Left renal cortex interstitium (tissue), 4 donors: ENCODE data around the gene RECK. TPM values are rescaled to one million over a fixed set of nuclear protein-coding genes. Genes with fewer than 3 reads are reported as not detected.
"Not testable (repeated sequence)": the region's sequence is repeated elsewhere in the genome, so short reads cannot be mapped to it uniquely, and the experiment has no call there.

Source experiments
- DNase-seq, 4 donors: peaks; one replicate each; pipeline ENCODE4 v3.0.0-alpha.2; 2013; ENCODE audit warnings: low read depth in 4 of 4, low spot score in 2 of 4, missing footprints in 1 of 4
- polyA plus RNA-seq, 4 donors: library from polyadenylated mRNA; unstranded; fragments of 120-200 nt; gene quantifications; one replicate each; pipeline ENCODE4 v1.2.1, GENCODE V29; 2013; ENCODE audit not compliant: insufficient read length in 4 of 4

The RECK gene
- polyA plus RNA-seq, 4 donors = 27.5 to 30.9 (median 29.2) TPM

- DNase-seq = no peak
Observed at GRCh38 chr9:36053971-36054370, 17.3 kb downstream of the RECK start.

DNA sequence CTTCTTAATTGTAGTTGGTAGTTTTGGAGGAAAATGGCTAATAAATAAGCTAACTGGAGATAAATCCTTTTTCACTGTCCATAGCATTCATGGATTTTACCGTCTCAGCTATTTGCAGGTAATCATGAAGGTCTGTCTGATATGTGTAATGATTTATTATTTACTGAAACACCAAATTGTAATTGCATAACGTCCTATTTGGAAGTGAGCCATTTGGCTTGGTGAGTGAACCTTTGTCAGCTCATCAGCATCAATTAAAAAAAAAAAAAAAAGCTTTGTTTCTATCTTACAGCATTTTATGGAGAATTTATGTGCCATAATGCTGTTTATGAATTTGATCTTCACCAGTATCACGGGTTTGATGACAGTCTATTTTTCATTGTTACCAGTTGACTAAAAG, 20.2 kb downstream of the RECK start:
- DNase-seq = no peak

GRCh38 chr9:36063804-36064447, 27.2 kb downstream of the RECK start:
- DNase-seq = no peak

- DNase-seq = no peak
Observed at GRCh38 chr9:36064448-36065037, 27.8 kb downstream of the RECK start.

DNA sequence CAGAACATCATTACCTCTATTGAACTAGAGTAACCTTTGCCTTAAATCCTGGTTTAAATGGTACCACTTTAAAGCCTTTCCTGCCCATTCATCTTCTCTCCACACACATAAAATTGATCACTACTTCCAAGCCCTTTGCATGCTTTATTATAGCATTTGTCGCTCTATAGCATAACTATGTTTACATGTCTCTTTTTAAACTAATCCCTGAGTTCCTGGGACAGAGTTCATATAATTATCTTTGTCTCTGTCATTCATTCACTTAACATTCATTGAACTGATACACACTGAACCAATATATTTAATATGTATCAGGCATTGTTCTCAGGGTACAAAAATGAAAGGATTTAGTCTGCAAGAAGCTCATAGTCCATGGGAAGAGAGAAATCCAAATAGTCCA, 37.3 kb downstream of the RECK start:
- no peak for DNase-seq

DNA sequence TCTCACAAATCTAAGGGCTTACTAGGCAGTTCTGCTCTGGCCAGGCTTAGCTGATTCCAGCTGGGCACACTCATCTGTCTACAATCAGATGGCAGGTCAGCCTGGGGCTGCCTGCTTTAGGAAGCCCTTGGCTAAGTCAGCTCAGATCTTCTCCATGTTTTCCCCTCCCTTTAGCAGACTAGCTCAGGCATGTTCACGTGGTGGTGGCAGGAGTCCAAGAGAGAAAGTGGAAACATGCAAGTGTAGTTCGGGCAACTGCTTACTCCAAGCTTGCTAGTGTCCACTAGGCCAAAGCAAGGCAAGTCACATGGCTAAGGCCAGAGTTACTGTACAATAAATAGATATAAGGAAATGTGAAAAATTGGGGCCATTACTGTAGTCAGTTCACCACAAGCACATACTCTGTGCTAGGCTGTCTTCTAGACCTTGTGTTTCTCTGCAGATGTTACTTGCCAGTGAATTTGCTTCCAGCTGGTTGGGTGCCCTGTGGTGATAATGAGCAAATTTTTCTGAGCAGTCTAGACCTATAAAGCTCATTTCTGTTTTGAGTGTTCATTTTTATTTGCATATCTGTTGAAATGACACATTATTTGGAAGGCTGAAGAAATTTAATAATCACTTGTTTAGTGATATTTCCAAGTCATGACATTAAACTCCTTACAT, 38.3 kb downstream of the RECK start:
- peak in 2 of 4 donors; percentile 36 to 62 for DNase-seq

- DNase-seq = no peak
Observed at GRCh38 chr9:36078051-36078450, 41.3 kb downstream of the RECK start.

DNA sequence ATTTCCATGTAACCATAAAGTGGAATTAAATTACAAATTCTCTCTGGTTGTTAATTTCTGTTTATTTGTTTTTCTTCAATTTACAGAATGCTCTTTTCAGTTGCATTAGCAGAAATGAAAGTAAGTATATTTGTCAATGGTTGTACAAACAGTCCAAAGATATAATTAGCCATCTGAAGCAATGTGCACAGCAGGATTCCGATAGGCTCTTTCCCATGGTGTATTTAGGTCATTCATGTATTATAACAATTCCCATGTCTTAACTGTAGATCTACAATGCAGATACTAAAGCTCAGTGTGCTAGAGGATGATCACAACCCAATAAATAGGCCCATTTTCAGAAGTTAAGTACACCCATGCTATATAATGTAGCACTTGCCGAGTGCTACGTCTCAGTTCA, 43.8 kb downstream of the RECK start:
- DNase-seq = no peak

DNA sequence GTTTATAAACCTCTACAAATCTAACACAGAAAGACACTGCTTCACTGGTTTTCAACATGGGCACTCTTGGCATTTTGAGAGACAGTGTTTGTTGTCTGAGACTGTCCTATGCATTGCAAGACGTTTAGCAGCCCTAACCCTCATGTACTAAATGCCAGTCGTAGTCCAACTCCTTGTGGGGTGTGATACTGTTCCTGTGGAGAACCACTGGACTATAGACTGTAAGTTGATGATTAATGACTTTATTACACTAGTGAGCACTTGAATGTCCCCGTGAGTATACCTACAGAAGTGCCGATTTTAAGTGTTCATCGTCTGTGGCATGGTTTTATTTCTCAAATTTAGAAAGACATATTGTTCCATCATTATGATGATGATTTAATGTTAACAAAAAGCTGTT, 46.2 kb downstream of the RECK start:
- no peak for DNase-seq

- no peak for DNase-seq
Observed at GRCh38 chr9:36086442-36086841, 49.7 kb downstream of the RECK start.

DNA sequence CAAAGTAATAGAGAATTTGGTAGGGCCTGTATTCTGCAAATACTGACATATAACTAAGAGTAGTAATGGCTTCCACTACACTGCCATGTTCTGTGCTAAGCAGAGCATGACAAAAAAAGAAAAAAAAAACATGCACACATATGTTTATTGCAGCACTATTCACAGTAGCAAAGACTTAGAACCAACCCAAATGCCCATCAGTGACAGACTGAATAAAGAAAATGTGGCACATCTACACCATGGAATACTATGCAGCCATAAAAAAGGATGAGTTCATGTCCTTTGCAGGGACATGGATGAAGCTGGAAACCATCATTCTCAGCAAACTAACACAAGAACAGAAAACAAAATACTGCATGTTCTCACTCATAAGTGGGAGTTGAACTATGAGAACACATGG, 50.3 kb downstream of the RECK start:
- DNase-seq = not testable (repeated sequence)

DNA sequence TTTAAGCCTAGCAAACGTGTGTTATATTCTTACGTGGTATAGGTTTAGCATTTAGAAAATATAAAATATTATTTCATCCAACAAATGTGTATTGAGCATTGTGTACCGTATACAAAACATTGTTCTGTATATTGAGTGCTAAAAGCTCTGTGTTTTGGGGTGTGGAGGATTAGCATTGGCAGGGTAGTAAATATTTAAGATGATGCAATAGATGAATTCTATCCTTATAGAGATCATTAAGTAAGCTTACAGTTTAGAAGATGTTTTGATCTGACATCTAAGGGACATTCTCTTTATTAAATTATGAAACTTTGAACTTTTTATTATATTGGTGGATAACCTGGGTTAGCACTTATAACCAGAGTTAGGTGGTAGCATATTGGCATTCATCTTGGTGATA, 51.3 kb downstream of the RECK start:
- no peak for DNase-seq

DNA sequence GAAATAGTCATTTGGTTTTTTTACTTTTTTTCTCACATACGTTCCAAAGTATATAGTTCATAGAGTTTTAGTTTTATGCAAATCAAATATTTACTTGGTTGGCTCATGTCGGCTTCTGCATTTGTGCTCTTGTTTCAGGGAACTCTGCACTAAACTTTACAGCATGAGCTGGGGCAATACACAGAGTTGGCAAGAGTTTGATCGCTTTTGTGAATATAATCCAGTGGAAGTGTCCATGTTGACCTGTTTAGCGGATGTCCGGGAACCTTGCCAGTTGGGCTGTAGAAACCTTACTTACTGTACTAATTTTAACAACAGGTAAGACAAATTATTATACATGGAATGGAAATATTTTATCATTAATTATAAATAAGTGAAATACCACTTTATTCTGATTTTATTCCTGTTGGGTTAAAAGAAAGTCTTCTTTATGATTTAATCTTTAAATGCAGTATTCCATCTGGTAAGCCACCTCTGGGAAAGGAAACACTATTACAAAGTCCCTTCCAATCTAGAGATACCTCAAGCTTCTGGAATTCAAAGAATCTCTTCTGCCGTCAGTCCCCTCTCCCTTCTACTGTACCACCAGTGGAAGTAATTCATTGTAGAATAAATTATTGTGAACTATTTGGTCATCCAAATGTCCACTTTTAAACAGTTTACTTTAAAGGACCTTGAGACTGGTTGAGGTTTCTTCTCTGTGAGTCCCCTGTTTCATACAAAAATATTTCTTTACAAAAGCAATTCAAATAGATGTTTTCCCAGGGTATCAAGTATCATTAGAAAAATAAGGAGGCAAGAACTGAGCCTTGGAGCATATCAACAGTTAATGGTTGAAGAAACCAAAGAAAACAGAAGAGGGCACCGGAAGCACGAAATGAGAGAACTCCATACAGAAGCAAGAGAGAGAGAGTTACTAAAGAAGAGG, 54.6 kb downstream of the RECK start:
- DNase-seq = peak in 2 of 4 donors; percentile 26 to 50

- DNase-seq = no peak
Observed at GRCh38 chr9:36092014-36092413, 55.3 kb downstream of the RECK start.

DNA sequence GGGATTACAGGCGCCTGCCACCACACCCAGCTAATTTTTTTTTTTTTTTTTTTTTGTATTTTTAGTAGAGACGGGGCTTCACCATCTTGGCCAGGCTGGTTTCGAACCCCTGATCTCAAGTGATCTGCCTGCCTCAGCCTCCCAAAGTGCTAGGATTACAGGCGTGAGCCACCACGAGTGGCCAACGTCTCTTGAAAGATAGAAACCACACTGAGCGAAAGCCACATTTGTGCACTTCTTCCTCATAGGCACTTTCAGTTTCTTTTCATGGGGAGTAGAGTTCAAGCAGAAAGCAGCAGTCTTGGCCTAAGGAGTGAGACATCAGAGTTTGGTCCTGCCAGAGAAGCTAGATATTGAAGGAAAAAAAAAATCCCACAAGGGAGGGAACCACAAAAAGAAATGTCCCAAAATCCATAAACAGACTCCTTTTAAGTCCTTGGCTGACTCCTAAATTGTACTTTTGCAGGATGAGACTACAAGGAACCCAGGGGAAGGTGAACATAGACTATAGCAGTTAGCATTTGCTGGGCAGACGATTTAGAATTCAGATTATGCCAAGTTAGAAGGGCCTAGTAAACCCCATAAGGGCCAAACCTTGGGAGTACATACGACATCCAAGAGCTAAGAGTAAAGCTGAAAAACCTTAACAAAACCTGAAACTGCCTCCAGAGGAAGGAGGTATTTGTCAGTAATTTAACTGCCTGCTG, 55.9 kb downstream of the RECK start:
- DNase-seq = no peak

DNA sequence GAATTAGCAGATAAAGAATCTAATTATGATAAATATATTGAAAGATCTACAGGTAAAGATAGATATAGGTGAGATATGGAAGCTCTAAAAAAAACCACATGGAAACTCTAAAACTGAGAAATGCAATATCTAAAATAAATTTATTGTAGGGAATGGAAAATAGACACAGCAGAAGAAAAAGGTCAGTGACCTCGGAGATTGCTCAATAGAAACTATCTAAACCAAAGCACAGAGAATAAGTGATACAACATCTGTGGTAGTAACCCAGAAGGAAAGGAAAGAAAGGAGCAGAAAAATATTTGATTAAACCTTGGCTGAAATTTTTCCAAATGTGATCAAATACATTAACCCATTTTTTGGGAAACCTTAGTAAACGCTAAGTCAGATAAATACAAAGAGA, 56.7 kb downstream of the RECK start:
- no peak for DNase-seq

- no peak for DNase-seq
Observed at GRCh38 chr9:36099718-36100117, 63.0 kb downstream of the RECK start.

DNA sequence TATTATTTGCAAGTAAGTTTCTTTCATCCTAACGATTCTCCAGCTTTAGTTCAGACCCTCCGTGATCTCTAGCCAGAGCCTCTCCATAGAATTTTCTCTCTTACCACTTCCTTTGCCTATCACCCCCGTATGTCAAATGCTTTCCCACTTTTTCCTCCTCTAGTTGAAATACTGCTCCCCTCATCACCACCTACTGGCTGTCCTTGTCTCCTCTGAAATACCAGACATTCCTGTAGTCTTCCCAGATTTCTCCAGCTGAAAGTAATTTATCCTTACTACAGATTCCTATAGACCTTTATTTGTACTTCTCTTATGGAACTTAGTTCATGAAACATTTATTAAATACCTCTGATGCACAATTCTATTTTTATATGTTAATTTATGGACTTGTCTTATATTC, 63.8 kb downstream of the RECK start:
- DNase-seq = no peak

GRCh38 chr9:36101916-36102741, 65.4 kb downstream of the RECK start:
- DNase-seq = no peak
